ENCODE measurements around the gene SERPINA10.
"Not testable (repeated sequence)": the region's sequence is repeated elsewhere in the genome, so short reads cannot be mapped to it uniquely, and the experiment has no call there.

Gene SERPINA10

GRCh38 chr14:94313991-94314655 is 21.1 kb upstream of the SERPINA10 start:
- no peak for DNase-seq

GRCh38 chr14:94312481-94313246 is 19.6 kb upstream of the SERPINA10 start:
- DNase-seq = no peak

GRCh38 chr14:94310248-94310647 is 17.2 kb upstream of the SERPINA10 start:
- no peak for DNase-seq

GRCh38 chr14:94309721-94310120 is 16.7 kb upstream of the SERPINA10 start:
- no peak for DNase-seq

GRCh38 chr14:94307410-94307992 is 14.4 kb upstream of the SERPINA10 start:
- peak; percentile 22 for DNase-seq

- no peak for DNase-seq
These were observed 13.2 kb upstream of the SERPINA10 start for GRCh38 chr14:94306047-94306978.

GRCh38 chr14:94305620-94306019 is 12.6 kb upstream of the SERPINA10 start:
- DNase-seq = no peak

- no peak for DNase-seq
These were observed 11.2 kb upstream of the SERPINA10 start for GRCh38 chr14:94304243-94304642.

- DNase-seq = no peak
These were observed 10.0 kb upstream of the SERPINA10 start for GRCh38 chr14:94303111-94303510.

GRCh38 chr14:94298130-94298529 is 5.1 kb upstream of the SERPINA10 start:
- DNase-seq = no peak

GRCh38 chr14:94296181-94296545 is 3.1 kb upstream of the SERPINA10 start:
- not testable (repeated sequence) for DNase-seq

GRCh38 chr14:94295360-94296180 is 2.5 kb upstream of the SERPINA10 start:
- DNase-seq = no peak

GRCh38 chr14:94293578-94293924 is 483 bp upstream of the SERPINA10 start:
- no peak for DNase-seq

- no peak for DNase-seq
These were observed 569 bp downstream of the SERPINA10 start for GRCh38 chr14:94292526-94292871.

- no peak for DNase-seq
These were observed 1.1 kb downstream of the SERPINA10 start for GRCh38 chr14:94291906-94292525.

GRCh38 chr14:94291159-94291905 is 1.7 kb downstream of the SERPINA10 start:
- DNase-seq = no peak

GRCh38 chr14:94290197-94290596 is 2.9 kb downstream of the SERPINA10 start:
- DNase-seq = no peak

- no peak for DNase-seq
These were observed 4.2 kb downstream of the SERPINA10 start for GRCh38 chr14:94288610-94289465.

- DNase-seq = no peak
These were observed 7.9 kb downstream of the SERPINA10 start for GRCh38 chr14:94285158-94285557.

GRCh38 chr14:94284221-94284620 is 8.8 kb downstream of the SERPINA10 start:
- DNase-seq = no peak
